Testis (tissue), 2 donors: ENCODE results near the gene RBKS.

Experiments used
- CTCF ChIP-seq, 3 experiments: fragments of 450-650 bp in 2 of 3; fragments of 200-600 bp in 1 of 3; sonication (generic) in 1 of 3; IDR thresholded peaks; one replicate each; pipeline ENCODE4 v1.5.1; 2016 to 2019; ENCODE audit warnings: antibody characterized with exemption in 3 of 3, mild to moderate bottlenecking in 2 of 3, moderate library complexity in 1 of 3
- POLR2A ChIP-seq: fragments of 450-650 bp; IDR thresholded peaks from one replicate; pipeline ENCODE4 v1.6.1; 2017; ENCODE audit warnings: antibody characterized with exemption, mild to moderate bottlenecking, moderate library complexity

GRCh38 chr2:27921424-27921823 lies 31.2 kb upstream of the RBKS start:
- TF ChIP-seq POLR2A (no peak), CTCF (IDR thresholded peaks at IDR 0.05) (no peak)
